ENCODE results near the gene NRXN2.

The NRXN2 gene

DNA sequence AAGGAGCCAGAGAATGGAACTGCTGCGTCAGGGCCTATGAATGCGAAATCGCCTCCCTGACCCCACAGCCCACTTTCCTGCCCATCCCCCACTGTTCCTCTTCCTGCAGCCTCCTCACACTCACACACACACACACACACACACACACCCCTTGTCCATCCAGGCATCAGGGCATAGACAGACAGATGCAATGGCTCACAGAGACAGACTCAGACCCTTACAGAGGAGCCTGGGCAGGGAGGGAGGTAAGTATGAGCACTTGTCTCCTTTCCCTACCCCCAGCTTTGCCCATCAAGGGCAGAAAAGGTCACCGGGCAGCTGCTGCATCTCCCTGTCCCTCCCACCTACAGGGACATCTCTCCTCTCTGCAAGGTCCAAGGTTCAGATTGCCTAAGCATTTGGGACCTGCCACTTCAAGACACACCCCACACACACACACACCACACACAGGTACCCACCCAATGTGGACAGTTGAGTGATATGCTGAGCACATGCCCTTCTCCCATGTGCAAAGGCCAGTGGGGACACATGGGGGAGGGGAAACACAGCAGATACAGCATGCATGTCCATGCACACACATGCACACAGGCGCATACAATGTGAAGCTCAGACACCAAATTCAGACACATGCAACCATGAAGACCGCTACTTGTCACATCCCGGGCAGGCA lies 2.0 kb upstream of the NRXN2 start:
- no peak overlapping the region for H3K4me3 ChIP-seq (replicated peaks in 1 of 2; ENCODE audit: low read depth in 2 of 2, low read length in 2 of 2)
- DNase-seq (ENCODE audit: low read depth in 2 of 2), result no peak
- TF ChIP-seq, protein P1, sequence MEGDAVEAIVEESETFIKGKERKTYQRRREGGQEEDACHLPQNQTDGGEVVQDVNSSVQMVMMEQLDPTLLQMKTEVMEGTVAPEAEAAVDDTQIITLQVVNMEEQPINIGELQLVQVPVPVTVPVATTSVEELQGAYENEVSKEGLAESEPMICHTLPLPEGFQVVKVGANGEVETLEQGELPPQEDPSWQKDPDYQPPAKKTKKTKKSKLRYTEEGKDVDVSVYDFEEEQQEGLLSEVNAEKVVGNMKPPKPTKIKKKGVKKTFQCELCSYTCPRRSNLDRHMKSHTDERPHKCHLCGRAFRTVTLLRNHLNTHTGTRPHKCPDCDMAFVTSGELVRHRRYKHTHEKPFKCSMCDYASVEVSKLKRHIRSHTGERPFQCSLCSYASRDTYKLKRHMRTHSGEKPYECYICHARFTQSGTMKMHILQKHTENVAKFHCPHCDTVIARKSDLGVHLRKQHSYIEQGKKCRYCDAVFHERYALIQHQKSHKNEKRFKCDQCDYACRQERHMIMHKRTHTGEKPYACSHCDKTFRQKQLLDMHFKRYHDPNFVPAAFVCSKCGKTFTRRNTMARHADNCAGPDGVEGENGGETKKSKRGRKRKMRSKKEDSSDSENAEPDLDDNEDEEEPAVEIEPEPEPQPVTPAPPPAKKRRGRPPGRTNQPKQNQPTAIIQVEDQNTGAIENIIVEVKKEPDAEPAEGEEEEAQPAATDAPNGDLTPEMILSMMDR (IDR thresholded peaks at IDR 0.05; ENCODE audit: low read depth, low read length), result no peak

GRCh38 chr11:64723907-64724862 lies 1.2 kb upstream of the NRXN2 start:
- H3K4me3 ChIP-seq (replicated peaks in 1 of 2; ENCODE audit: low read depth in 2 of 2, low read length in 2 of 2), result no peak overlapping the region
- TF ChIP-seq, protein P1 (IDR thresholded peaks at IDR 0.05; ENCODE audit: low read depth, low read length), result no peak
- DNase-seq (ENCODE audit: low read depth in 2 of 2), result no peak

- TF ChIP-seq, protein P1 (IDR thresholded peaks at IDR 0.05; ENCODE audit: low read depth, low read length), result no peak
- DNase-seq (ENCODE audit: low read depth in 2 of 2), result no peak
Observed at GRCh38 chr11:64722141-64723065, 594 bp downstream of the NRXN2 start.

DNA sequence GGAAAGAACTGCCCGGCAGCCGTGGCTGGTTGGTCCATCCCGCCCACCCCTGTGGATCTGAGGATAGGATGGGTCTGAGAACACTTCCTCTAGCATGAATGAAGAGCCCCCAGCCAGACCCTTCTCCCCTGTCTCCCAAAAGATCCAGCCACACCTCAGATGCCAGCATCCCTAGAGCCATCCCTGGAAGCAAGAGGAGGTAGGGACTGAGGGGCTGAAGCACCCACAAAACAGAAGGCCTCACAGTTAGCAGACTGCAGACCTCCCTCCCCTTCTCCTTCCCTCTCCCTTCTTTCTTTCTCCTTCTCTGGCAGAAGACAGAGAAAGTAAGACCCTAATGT lies 1.7 kb downstream of the NRXN2 start:
- no peak overlapping the region for H3K4me3 ChIP-seq (replicated peaks in 1 of 2; ENCODE audit: low read depth in 2 of 2, low read length in 2 of 2)
- TF ChIP-seq, protein P1 (IDR thresholded peaks at IDR 0.05; ENCODE audit: low read depth, low read length), result no peak
- DNase-seq (ENCODE audit: low read depth in 2 of 2), result no peak

More at GRCh38 chr11:64722141-64723065, 594 bp downstream of the NRXN2 start:
- H3K4me3 ChIP-seq (replicated peaks in 1 of 2; ENCODE audit: low read depth in 2 of 2, low read length in 2 of 2), result no peak overlapping the region

- TF ChIP-seq, protein P1 (IDR thresholded peaks at IDR 0.05; ENCODE audit: low read depth, low read length), result no peak
- DNase-seq (ENCODE audit: low read depth in 2 of 2), result no peak
- H3K4me3 ChIP-seq (replicated peaks in 1 of 2; ENCODE audit: low read depth in 2 of 2, low read length in 2 of 2), result no peak overlapping the region
Observed at GRCh38 chr11:64720640-64721358, 2.2 kb downstream of the NRXN2 start.

- H3K4me3 ChIP-seq (replicated peaks in 1 of 2; ENCODE audit: low read depth in 2 of 2, low read length in 2 of 2), result no peak overlapping the region
- no peak for DNase-seq (ENCODE audit: low read depth in 2 of 2)
- TF ChIP-seq, protein P1 (IDR thresholded peaks at IDR 0.05; ENCODE audit: low read depth, low read length), result no peak
Observed at GRCh38 chr11:64720167-64720566, 2.8 kb downstream of the NRXN2 start.

Measured in cardiac fibroblast (primary cell).